Measurements from ENCODE around the gene PCSK7. TPM values are rescaled to one million over a fixed set of nuclear protein-coding genes. Genes with fewer than 3 reads are reported as not detected.

PCSK7 gene
- total RNA-seq, 1 donor from 2014 or later, result 28.7 TPM

DNA sequence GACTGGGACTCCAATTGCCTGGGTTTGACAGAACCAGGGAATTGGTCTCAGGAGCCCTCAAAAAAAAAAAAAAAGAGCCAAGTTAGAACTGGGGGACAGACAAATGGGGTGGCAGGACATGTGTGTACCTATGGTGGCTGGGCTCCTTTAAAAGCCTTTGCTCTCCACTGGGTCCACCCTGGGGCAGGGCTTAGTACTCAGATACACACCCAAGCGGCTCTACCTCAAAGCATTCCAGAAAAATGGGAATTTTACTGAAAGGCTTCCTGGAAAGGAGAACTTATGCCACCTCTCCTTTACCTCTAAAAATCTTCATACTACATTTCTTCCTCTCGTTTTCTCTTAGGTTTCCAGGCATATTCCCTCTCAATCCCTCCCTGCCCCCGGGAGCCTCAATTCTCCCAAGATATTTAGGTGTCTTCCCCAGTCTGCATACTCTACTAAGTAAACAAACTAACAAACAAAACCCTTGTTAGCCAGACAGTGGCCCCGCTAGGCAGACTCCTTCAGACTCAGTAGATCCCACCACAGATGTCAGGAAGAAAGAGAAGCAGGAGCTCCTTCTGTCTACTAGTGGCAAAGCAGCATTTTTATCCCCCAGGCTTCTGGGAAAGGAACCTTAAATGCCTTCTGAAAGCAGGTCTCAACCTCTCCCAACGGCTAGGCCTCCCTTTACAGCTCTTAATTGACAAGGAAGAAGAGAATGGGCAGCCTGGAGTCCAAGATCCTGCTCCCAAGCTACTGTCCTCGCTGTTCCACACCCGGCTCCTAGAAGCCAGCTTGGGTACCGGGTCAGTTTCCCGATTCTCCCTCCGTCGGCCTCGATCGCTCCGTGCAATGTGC lies 653 bp downstream of the PCSK7 start:
- no peak for DNase-seq

DNA sequence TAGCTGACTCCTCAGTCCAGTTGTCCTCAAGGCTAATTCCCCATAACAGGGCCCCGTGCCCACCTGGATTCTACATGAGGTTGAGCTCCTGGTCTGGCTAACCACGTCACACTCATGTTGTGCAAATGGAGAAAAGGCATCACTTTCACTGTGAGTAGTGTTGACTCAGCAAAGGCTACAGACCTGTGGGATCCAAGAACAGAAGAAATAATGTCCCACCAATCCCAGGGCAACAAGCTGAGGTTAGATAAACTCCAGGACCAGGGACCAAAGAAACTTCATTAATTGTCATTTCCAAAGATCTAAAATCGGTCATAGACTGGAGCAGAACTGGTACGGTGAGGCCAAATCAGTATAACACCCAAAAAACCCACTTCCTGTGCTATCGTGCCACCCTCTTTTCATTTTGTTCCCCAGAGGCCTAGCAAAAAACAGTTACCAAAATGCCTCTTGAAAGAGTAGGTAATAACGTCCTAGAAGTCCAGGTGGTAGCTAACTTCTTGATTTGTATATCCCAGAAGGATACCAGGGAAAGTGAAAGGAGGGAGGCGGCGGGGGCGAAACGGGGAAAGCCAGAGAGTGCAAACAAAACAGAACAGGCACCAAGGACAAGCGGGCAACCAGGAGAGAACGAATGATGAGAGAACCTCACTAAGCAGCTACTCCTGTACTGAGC lies 1.4 kb downstream of the PCSK7 start:
- no peak for DNase-seq

DNA sequence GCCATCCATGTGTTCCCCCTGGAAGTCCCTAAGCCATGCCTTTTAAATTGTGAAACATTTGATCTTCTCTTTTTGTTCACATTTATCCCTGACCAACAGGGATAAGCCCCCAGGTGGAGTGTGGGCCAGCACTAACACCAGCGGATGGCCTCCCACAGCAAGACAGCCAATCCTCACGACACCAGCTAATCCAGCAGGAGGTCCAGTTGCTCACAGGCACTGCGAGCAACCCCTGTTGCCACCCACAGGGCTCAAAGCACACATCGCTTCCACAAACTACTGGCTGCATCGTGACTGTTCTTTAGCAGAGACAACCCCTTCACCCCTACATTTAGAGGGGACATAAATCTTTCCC lies 2.0 kb downstream of the PCSK7 start:
- DNase-seq, result no peak

DNA sequence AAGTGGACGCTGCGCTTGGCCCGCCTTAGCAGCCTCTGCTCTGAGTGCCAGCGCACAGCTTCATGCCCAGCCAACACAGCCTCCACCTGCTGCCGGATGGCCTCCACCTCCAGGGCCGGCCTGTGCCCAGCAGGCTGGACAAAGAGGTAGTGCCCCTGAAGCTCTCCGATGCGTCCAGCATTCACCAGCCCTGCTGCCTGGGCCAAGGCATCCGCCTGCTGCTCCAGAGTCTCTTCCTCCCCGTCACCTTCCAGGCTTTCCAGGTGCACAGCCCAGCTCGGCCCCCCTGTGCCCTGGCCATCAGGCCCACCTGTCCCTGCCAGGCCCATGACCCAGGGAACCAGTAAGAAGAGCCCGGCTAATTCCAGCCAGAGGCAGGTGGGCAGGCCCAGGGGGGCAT lies 2.5 kb downstream of the PCSK7 start:
- no peak for DNase-seq

DNA sequence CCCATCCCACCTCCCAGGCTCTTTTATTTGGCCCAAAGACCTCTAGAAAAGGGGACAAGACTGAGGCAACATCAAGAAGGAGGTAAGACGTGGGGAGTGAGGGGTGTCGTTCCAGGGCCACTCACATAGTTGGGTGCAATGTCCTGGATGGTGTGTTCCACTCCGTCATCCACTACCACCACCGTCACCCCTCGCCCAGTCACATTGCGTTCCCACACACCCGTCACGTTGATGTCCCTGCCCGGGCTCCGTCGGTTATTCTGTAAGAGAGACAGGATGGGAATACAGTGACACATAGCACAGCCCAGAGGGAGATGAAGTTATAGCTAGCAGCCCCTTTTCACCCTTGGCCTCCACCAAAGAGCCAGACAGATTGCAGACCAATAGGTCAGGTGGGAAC lies 3.8 kb downstream of the PCSK7 start:
- no peak for DNase-seq

DNA sequence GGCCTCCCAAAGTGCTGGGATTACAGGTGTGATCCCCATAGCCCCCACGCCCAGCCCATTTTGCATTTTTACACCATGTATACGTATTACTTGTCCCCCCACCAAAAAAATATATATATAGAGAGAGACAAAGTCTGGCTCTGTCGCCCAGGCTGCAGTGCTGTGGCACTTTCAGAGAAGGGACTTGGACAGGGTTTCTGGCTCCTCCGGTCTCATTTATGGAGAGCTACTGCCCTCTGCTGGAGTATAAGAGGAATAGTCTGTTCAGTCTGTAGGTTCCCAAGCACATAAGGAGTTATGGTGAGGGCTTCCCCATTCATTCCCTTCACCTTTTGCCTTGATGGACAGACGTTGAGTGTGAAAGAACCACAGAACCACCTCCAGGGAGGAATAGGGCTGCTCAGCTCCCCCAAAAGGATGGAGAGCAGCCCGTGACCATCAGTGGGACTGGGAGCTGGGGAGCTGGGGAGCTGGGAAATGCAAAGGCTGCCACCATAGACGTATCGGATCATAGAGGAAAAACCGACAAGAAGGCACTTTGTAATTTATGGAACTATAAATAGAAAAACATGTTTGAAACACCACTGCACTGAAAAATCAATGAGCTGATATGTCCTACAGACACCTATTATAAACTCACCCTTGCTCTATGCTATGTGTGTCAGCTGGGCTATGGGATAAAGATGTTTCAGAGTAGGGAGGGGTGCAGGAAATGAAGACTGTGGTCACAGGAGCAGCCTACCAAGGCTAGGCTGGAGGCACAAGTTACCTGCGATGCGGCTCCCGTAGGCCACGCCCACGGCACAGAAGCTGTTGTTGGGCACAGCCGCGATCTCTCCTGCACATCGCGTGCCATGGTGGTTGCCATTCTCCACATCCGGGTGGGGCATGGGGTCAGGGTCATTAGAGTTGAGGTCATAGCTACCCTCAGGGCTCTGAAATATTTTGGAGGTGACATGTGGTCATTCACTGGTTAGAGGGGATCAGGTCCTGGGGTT lies 5.2 kb downstream of the PCSK7 start:
- peak; percentile 63 for DNase-seq

DNA sequence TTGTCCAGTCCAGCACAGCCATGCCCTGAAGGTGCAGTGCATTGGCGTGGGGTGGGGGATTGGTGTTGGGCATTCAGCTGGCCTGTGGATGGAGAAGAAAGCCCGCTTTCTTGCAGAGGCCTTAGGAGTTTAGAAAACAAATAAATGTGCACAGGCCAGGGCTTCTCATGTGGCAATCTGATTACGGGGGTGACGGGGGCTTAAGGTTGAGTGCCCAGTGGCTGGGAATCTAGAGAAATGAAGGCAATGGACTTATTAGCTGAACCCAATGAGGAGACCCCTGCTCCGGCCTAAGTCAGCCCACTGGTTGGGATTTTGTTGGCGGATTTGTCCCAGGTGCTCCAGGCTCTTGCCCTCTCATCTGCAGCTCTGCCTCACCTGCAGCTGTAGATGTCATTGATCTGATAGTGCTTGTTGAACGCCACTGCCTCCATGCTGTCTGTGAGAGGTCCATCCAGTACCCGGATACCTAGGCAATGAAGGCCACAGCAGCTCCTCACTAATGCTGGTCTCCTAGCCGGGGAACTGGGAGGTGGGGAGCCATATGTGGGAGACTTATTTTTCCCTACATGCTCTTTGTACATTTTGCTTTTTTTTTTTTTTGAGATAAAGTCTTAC lies 6.2 kb downstream of the PCSK7 start:
- DNase-seq, result no peak

DNA sequence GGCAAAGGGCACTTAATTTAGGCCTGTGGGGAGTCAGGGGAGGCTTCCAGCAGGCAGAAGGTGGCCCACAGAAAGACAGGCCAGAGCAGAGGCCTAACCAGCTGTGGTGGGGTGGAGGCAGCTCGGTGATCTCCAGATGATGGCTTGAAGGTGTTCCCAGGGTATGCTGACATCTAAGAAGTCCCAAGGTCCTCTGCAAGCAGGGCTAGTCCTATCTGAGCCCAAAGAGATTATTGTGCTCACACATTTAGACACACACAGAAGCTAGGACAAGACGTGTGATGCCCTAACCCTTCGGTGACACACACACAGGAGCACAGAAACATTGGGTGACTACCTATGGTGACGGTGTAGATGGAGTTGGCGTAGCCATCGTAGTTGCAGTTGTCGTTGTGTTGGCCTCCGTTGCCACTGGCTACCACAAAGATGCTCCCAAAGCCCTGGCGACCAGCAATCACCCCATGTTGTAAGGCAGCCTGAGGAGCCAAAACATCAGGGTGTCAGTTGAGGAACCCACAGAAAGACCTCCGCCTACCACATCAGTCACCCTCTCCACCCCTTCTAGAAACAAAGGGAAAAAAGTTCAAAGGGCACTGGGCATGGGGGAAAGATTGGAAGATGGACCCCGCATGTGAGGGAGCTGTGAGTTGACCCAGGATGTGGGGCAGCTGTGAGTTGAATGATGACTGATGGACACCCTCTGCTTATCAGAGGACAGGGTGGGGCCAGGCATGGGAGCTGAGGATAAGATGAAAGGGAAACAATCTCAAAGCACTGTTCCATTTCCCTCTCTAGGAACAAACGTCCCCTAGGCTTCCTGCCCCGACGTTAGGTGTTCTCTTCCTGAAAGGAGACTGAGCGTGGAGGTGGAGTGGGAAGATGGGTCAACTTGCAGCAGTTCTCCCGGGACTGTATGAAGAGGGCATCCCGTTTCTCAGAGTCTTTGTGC lies 7.9 kb downstream of the PCSK7 start:
- DNase-seq, result no peak

DNA sequence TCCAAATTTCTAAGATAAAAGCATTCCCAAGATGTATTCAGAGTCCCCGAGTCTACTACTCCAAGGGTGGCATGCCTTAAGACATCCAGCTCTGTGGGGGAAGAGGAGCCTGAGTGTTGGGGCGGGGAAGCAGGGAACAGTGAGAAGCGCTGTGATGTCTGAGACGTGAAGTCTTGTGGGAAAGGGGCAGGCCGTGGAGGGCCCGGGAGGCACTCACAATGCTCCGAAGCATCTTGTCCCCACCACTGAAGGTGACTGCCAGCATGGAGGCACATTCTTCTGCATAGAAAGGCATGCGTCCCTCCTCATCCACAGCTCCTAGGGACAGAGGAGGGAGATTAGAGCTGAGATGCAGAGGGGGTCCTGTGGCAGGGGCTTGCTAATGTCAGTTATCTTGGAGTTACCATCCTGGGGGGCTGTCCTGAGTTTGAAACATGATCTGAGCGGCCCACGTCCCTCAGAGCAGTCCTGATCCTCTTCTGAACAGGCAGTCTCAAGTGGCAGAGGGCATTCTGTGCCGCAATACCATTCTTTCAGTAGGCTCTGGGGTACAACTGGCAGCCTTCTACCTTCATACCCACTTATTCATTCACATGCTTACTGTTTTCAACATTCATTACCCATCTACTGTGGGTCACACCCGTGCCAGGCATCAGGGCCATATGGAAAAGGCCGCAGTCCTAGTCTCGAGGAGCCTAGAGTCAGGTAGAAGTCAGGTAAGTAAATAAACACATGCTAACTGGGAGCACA lies 8.7 kb downstream of the PCSK7 start:
- DNase-seq, result no peak

DNA sequence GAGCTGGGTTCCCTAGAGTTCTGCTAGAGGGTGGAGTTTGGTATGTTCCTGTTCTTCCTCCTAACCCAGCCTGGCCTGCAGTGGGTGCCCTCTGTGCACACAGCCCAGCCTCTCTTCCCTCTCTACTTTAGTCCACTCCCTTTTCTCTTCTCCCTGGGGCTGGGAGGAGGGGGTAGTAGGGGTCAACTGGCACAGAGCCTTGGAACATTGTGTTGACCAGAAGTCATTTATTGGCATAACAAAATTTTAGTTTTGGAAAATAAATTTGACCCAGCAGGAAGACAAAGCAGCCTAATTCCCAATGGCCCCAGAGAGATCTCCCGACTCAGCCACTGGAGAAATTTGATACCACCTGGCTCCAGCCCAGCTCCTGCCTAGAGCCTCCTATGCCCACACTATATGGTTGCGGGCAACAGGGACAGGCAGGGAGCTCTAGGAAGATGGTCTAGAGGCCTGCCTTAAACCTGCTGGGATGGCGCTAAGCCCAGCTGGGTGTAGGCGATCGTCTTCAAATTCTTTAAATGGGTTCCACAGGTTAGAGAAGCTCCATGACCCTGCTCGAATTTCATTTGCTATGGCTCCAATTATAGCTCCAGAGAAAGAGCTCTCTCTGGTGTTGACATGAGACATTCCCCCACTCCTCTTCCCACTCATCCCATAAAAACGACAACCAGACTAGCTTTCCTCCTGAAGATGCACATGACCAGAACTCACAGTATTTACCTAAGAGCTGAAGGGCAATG lies 9.9 kb downstream of the PCSK7 start:
- peak; percentile 29 for DNase-seq

DNA sequence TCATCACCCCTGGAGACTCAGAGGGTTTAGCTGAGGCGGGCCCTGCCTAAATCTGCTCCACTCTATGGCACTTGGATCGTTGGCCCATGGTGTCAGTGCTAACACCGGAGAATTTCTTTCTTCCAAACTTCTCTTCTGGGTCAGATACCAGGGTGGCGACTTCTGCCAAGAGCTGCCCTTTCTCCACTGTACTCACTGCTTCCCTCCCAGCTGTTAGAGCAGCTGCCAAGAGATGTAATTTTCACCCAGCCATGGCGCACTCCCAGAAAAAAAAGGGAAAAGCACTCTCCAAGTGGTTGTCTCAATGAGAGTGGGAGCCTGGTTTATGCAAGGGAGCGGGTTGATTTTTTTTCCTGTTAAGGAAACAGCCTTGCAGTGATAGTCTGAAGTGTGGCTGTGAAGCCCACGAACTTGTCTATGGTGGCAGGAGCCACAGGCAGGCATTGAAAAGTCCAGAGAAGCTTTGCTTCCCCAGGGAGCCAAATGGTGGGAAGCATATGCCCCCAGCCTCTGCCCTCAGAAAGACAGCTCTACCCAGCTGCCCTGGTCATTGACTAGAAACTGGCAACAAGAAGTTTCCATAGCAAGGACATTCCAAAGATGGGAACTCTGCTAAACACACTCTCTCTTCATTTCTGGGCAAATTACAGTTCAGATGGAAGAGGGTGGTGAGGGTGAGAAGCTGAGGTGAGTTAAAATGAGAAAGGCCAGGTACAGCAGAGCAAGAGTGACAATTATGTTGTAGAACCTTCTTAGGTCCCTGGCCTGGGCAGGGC lies 10.7 kb downstream of the PCSK7 start:
- DNase-seq, result no peak

DNA sequence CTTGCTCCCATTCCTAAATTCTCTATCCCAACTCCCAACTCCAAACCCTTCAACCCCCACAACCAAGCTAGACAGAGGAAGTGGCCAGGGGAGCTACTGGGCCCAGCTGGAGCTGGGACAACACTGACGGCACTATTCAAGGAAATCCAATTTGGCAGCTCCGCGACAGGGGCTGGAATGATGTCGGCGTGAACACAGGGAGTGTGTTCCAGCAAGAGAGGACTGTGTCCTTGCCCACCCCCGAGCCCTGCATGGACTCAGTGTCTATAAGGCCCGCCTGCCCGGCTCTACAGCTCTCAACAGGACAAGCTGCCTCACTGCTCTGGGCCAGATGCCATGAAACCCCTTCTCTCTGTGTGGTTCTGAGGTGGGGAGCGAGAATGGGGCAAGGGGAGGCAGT lies 11.3 kb downstream of the PCSK7 start:
- no peak for DNase-seq

DNA sequence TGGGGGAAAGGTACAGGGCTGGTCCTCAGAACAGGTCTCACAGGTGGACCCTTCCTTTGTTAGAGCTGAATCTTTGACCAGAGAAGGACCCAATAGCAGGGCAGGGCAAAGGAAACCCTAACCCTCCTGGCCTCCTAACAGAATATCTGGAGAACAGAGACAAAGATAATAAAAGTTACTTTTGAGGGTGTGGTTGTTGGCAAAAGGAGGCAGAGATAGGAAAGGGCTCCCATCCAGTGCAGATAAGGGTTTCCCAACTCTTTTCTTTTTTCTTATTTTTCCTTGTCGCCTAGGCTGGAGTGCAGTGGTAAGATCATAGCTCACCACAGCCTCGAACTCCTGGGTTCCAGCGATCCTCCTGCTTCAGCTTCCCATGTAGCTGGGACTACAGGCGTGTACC lies 11.9 kb downstream of the PCSK7 start:
- no peak for DNase-seq

DNA sequence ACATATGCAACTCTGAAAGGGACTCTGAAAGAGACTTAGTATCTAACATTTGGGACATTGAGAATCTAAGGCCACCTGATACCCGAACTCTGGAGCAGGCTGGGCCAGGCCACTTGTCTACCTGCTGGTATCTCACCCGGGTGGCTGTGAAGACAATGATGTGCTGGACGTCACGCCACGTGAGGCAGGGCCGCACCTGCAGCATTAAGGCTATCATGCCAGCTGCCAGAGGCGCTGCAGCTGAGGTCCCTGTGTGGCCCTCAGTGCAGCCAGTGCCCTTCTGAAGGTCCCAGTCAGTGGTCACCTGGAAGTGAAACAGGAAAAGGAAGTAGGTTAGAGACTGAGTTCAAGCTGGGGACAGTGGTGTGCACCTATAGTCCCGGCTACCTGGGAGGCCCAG lies 12.4 kb downstream of the PCSK7 start:
- no peak for DNase-seq

DNA sequence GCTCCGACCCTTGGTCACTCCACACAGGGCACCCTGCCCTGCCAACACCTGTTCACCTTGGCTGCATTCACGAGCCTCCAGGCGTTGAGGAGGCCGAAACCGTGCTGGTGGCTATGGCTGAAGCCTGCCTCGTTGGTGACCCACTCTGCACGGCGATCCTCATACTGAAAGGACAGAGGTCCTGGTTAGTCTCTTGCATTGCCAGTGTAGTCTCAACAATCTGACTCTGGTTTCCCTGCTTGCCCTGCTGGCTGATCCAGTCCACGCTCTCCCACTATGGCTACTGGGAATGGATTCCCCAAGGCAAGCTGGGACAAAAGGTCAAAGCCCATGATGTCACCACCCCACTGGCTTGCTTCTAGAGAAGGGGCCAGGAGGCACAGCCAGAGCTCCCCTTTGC lies 12.9 kb downstream of the PCSK7 start:
- DNase-seq, result no peak

DNA sequence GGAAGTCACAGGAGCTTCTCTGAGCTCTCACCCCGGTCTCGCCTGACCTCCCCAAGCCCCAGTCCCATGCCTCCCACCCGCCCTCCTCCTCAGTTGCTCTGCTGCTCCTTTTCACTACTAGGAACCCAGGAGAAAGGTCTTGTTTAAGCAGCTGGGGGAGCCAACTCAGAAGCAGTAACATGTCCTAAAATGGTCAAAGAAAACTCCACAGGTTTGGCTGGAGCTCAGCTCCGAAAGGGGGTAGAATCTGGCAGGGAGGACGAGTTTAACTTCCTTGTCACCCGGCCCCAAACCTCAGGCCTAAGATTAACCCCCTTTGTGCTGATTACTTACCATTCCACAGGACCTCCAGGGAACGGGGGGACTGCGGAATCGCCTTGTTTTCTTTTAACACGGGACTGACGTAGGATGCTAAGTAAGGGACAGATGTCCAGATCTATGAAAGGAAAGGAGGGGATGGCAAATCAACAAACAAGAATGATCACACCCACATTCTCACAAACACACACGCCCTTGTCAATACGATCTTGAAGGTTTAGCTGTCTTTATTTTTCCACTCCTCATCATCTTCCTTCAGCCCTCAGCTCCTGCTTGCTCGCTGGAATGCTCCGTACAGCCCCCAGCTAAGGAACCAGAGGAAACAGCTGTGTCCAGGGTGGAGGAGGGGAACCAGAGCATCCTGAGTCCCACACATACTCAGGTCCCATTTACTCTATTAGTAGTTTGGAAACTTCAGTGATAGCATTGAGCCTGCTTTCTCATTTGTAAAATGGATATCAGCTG lies 13.5 kb downstream of the PCSK7 start:
- no peak for DNase-seq

DNA sequence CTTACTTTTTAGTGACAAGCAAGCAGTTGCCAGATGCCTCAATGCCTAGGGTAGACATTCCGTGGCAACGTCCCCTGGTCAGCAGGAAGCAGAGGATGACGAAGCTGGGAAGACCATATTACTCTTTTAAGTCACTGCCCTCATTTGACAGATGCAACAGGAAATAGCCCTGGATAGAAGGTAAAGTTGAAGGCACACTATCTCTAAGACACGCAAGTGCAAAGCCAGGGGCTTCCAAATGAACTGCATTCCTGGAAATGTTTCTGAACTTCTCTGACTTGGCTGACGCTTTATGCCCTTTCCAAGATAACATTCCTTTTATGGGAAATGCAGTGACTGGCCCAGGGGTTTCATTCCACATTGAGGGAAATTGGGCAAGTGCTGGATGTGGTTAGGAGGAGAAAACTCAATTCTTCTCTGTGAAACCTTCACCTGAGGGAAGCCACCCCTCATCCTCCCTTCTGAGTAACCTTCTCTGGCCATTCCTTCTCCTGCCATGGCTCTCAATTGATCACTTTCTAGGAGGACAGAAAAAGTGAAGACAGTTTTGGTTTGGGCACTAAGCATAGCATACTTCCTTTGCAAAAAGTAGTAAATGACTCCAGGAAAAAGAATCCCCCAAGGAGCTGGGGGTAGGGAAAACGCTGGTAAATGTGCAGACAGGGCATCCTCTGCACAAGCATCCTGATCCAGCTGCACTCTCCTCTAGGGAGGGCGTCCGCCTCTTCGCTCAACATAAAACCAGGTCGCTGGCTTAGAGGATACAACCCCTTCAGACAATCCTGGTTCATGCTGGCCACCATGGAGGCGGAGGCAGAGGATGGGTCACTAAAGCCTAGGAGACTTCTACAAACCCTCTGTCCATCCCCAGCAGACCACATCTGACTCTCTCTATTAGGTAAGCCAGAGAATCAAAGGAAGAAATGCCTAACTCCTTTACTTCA lies 14.5 kb downstream of the PCSK7 start:
- no peak for DNase-seq

Measured in skin of body (tissue), 2 donors.